Fibroblast of the aortic adventitia (primary cell): ENCODE results near the gene FAIM2. TPM values are rescaled to one million over a fixed set of nuclear protein-coding genes. Genes with fewer than 3 reads are reported as not detected.

ENCODE experiments used
- DNase-seq: peaks from one replicate; pipeline ENCODE4 v3.0.0-alpha.2; 2010; ENCODE audit warnings: low read depth
- H3K4me3 ChIP-seq: 2 replicates; pipeline ENCODE4 v1.5.1; 2011; ENCODE audit warnings: low read depth, mild to moderate bottlenecking, control low read depth, low read length, moderate library complexity
- CTCF ChIP-seq: IDR thresholded peaks from 2 replicates; pipeline ENCODE4 v1.5.1; 2011; ENCODE audit warnings: mild to moderate bottlenecking, low read length, control low read depth, inconsistent platforms; ENCODE audit not compliant: insufficient read depth
- total RNA-seq: library from RNA; depleted of rRNA; stranded (reverse); fragments of >200 nt; gene quantifications from 2 replicates; pipeline ENCODE4 v1.2.3, GENCODE V29; 2012; ENCODE audit warnings: low replicate concordance

FAIM2 gene
- total RNA-seq, 1 donor = 12.9 TPM

GRCh38 chr12:49869816-49870500 lies 33.7 kb downstream of the FAIM2 start:
- no peak overlapping the region for H3K4me3 ChIP-seq
- no peak for TF ChIP-seq CTCF
- no peak for DNase-seq

DNA sequence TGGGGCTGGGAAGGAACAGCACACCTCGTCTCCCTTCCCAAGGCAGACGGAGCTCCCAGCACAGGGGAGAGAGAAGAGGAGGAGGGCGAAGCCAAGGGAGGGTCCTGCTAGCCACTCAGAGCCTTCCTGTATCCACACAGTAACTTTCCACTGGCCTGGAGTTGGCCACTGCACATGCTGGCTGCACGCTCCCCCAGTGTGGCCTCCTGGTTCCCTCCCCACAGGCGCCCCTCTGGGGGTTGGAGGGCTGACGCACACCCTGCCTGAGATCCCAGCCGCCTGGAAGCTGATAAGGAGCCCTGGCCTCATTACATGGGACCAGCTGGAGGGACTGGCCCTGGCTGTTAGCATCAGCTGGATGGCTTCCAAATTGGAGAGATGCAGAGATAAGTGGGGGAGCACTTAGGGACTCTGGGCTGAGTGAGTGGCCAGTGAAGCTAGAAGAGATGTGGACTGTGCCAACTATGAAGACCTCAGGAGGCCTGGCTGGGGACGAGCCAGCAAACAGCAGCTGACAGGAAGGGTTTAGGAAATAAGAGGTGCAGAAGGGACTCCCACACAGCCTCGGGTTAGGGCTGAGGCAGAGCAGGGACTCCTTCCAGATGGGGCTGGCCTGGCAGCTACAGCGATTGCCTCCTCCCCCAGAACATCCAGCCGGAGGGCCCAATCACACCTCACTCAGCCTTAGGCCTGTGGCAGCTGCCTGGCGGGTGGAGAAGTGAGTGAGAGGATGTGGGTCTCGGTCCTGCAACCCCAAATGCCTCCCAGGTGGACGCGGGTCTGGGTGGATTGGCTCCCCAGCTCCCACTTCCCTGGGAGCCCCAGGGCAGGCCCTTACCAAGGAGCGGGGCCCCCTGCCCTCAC lies 34.5 kb downstream of the FAIM2 start:
- H3K4me3 ChIP-seq = no peak overlapping the region
- no peak for TF ChIP-seq CTCF
- DNase-seq = peak; percentile 100

GRCh38 chr12:49868449-49868848 lies 35.3 kb downstream of the FAIM2 start:
- DNase-seq = peak; percentile 7
- no peak overlapping the region for H3K4me3 ChIP-seq
- no peak for TF ChIP-seq CTCF

DNA sequence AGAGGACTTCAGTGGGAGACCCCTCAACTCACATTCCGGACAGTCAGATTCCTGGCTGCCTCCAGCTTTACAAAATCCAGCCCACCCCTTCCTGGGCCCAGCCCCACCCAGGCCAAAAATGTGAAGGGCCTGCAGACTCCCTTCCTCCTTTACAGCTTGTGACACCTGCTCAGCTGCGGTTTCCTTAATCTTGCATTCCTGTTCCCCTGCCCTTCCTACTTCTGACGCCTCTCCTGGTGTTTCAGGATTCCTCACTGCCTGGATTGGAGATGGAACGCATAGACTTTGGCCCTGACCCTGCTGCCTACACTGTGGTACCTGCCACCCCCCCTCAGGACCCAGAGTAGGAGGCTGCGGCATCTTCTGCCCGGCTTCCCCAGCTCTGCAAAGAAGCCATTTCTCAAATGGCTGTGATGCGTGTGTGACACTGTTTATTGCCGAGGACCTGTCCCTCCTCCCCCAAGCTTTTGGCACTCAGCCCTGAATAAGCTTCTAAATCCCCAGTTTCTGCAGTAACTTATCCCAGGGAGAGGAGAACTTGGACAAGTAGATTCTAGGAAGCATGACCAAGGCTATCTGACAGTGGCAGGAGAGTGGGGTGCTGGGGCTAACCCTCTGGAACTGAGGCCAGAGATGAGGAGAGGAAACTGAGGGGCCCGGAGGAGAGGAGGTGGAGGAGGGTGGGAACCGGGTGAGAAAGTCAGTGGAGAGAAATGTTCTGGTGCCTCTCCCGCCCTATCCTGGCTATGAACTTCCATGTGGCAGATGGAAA lies 35.9 kb downstream of the FAIM2 start:
- peak; percentile 36 for DNase-seq
- H3K4me3 ChIP-seq = no peak overlapping the region
- TF ChIP-seq CTCF = no peak

- peak; percentile 98 for TF ChIP-seq CTCF
Observed at GRCh38 chr12:49866859-49867569, 36.7 kb downstream of the FAIM2 start.

GRCh38 chr12:49865782-49866135 lies 37.9 kb downstream of the FAIM2 start:
- TF ChIP-seq CTCF = no peak
- H3K4me3 ChIP-seq = no peak overlapping the region
- DNase-seq = no peak

More at GRCh38 chr12:49866859-49867569, 36.7 kb downstream of the FAIM2 start:
- H3K4me3 ChIP-seq = no peak overlapping the region
- peak; percentile 60 for DNase-seq
